ENCODE measurements around the gene FBXO27. TPM values are rescaled to one million over a fixed set of nuclear protein-coding genes. Genes with fewer than 3 reads are reported as not detected.

The FBXO27 gene
- polyA plus RNA-seq, 1 donor from 2014 or later = 2.7 TPM

GRCh38 chr19:38979812-38980211, 52.5 kb downstream of the FBXO27 start:
- Histone ChIP-seq H3K36me3 (ENCODE audit: insufficient read depth, low read length) (no peaks in the 10 kb centered on the region), H2AFZ (ENCODE audit: low read depth, low read length) (no peak overlapping the region), H3K27ac (ENCODE audit: low read length) (no peak overlapping the region), H3K79me2 (replicated peaks; ENCODE audit: insufficient read depth, low read length) (no peaks in the 10 kb centered on the region), H3F3A (ENCODE audit: insufficient read depth, low read length, poor library complexity, severe bottlenecking) (no peaks in the 10 kb centered on the region), H3K4me3 (ENCODE audit: low read length) (no peak overlapping the region), H3K9me3 (ENCODE audit: low read length) (no peaks in the 10 kb centered on the region), H3K9me2 (ENCODE audit: insufficient read depth, low read length) (no peaks in the 10 kb centered on the region), H3K27me3 (ENCODE audit: insufficient read depth, low read depth, low read length) (peaks cover 12% of the 10 kb centered on the region), H3K9ac (ENCODE audit: low read length) (no peak overlapping the region), H4K20me1 (ENCODE audit: insufficient read depth) (no peaks in the 10 kb centered on the region), H3K4me2 (ENCODE audit: low read length) (no peak overlapping the region)
- no peak for TF ChIP-seq TAF1 (IDR thresholded peaks at IDR 0.05; ENCODE audit: low read depth)
- no peak for TF ChIP-seq EP300 (conservative IDR thresholded peaks at IDR 0.05; ENCODE audit: poor library complexity, severe bottlenecking)
- TF ChIP-seq POLR2AphosphoS5 (IDR thresholded peaks at IDR 0.05) = no peak

GRCh38 chr19:38978326-38978689, 54.0 kb downstream of the FBXO27 start:
- Histone ChIP-seq H3K4me3 (ENCODE audit: low read length) (no peak overlapping the region), H3K27ac (ENCODE audit: low read length) (no peak overlapping the region), H3K36me3 (ENCODE audit: insufficient read depth, low read length) (no peaks in the 10 kb centered on the region), H3F3A (ENCODE audit: insufficient read depth, low read length, poor library complexity, severe bottlenecking) (no peaks in the 10 kb centered on the region), H4K20me1 (ENCODE audit: insufficient read depth) (no peaks in the 10 kb centered on the region), H3K9ac (ENCODE audit: low read length) (no peak overlapping the region), H3K9me3 (ENCODE audit: low read length) (no peaks in the 10 kb centered on the region), H3K27me3 (ENCODE audit: insufficient read depth, low read depth, low read length) (peaks cover 17% of the 10 kb centered on the region), H3K4me2 (ENCODE audit: low read length) (no peak overlapping the region), H3K9me2 (ENCODE audit: insufficient read depth, low read length) (no peaks in the 10 kb centered on the region), H2AFZ (ENCODE audit: low read depth, low read length) (no peak overlapping the region), H3K79me2 (replicated peaks; ENCODE audit: insufficient read depth, low read length) (no peaks in the 10 kb centered on the region)
- TF ChIP-seq REST (IDR thresholded peaks at IDR 0.05; ENCODE audit: borderline replicate concordance) (no peak), RAD21 (conservative IDR thresholded peaks at IDR 0.05) (no peak)

GRCh38 chr19:38977445-38978325, 54.7 kb downstream of the FBXO27 start:
- no peak for TF ChIP-seq REST (IDR thresholded peaks at IDR 0.05; ENCODE audit: borderline replicate concordance)
- Histone ChIP-seq H3K27me3 (ENCODE audit: insufficient read depth, low read depth, low read length) (peaks cover 17% of the 10 kb centered on the region), H3K9me2 (ENCODE audit: insufficient read depth, low read length) (no peaks in the 10 kb centered on the region), H3K79me2 (replicated peaks; ENCODE audit: insufficient read depth, low read length) (no peaks in the 10 kb centered on the region), H3K4me2 (ENCODE audit: low read length) (no peak overlapping the region), H3K27ac (ENCODE audit: low read length) (no peak overlapping the region), H2AFZ (ENCODE audit: low read depth, low read length) (no peak overlapping the region), H3F3A (ENCODE audit: insufficient read depth, low read length, poor library complexity, severe bottlenecking) (no peaks in the 10 kb centered on the region), H3K9ac (ENCODE audit: low read length) (no peak overlapping the region), H3K9me3 (ENCODE audit: low read length) (no peaks in the 10 kb centered on the region), H3K36me3 (ENCODE audit: insufficient read depth, low read length) (no peaks in the 10 kb centered on the region), H4K20me1 (ENCODE audit: insufficient read depth) (no peaks in the 10 kb centered on the region), H3K4me3 (ENCODE audit: low read length) (no peak overlapping the region)

Data from neural cell (in vitro differentiated cells).